ENCODE results near the gene ST6GALNAC4. TPM values are rescaled to one million over a fixed set of nuclear protein-coding genes. Genes with fewer than 3 reads are reported as not detected.

Gene ST6GALNAC4
- total RNA-seq, 1 donor: 33.7 TPM

GRCh38 chr9:127960410-127961154, 43.7 kb upstream of the ST6GALNAC4 start:
- H3K27ac ChIP-seq (ENCODE audit: low read depth, low read length): no peak overlapping the region
- no peaks in the 10 kb centered on the region for H3K27me3 ChIP-seq (ENCODE audit: insufficient read depth, low read length)
- H3K9me3 ChIP-seq (ENCODE audit: low read depth, low read length): no peaks in the 10 kb centered on the region
- no peak for TF ChIP-seq CTCF (IDR thresholded peaks at IDR 0.05; ENCODE audit: extremely low read depth, low read depth, low read length)
- no peak for DNase-seq (ENCODE audit: insufficient read length, low spot score, missing footprints)
- peaks cover 30% of the 10 kb centered on the region for H4K20me1 ChIP-seq (ENCODE audit: insufficient read depth, low read length)
- H2AFZ ChIP-seq (ENCODE audit: low read length): no peak overlapping the region
- H3K4me3 ChIP-seq (ENCODE audit: insufficient read depth, low read length): no peak overlapping the region
- no peak overlapping the region for H3K4me2 ChIP-seq (ENCODE audit: insufficient read depth, low read length)
- H3K4me1 ChIP-seq (ENCODE audit: insufficient read depth, low read length): peaks cover 5% of the 10 kb centered on the region
- H3K79me2 ChIP-seq (ENCODE audit: insufficient read depth, low read length): peaks cover 90% of the 10 kb centered on the region
- no peaks in the 10 kb centered on the region for H3K36me3 ChIP-seq (ENCODE audit: insufficient read depth, low read length)

- H3K27me3 ChIP-seq (ENCODE audit: insufficient read depth, low read length): no peaks in the 10 kb centered on the region
- no peaks in the 10 kb centered on the region for H3K4me1 ChIP-seq (ENCODE audit: insufficient read depth, low read length)
- DNase-seq (ENCODE audit: insufficient read length, low spot score, missing footprints): no peak
- peaks cover 92% of the 10 kb centered on the region for H3K79me2 ChIP-seq (ENCODE audit: insufficient read depth, low read length)
- no peaks in the 10 kb centered on the region for H3K36me3 ChIP-seq (ENCODE audit: insufficient read depth, low read length)
- no peak overlapping the region for H2AFZ ChIP-seq (ENCODE audit: low read length)
- no peak overlapping the region for H3K4me2 ChIP-seq (ENCODE audit: insufficient read depth, low read length)
- H3K9me3 ChIP-seq (ENCODE audit: low read depth, low read length): no peaks in the 10 kb centered on the region
- H3K4me3 ChIP-seq (ENCODE audit: insufficient read depth, low read length): no peak overlapping the region
- no peak for TF ChIP-seq CTCF (IDR thresholded peaks at IDR 0.05; ENCODE audit: extremely low read depth, low read depth, low read length)
- H4K20me1 ChIP-seq (ENCODE audit: insufficient read depth, low read length): peaks cover 37% of the 10 kb centered on the region
- no peak overlapping the region for H3K27ac ChIP-seq (ENCODE audit: low read depth, low read length)
Observed at GRCh38 chr9:127959841-127960409, 43.1 kb upstream of the ST6GALNAC4 start.

- no peak for DNase-seq (ENCODE audit: insufficient read length, low spot score, missing footprints)
- no peaks in the 10 kb centered on the region for H3K9me3 ChIP-seq (ENCODE audit: low read depth, low read length)
- H3K4me1 ChIP-seq (ENCODE audit: insufficient read depth, low read length): no peaks in the 10 kb centered on the region
- no peak overlapping the region for H3K4me2 ChIP-seq (ENCODE audit: insufficient read depth, low read length)
- H3K4me3 ChIP-seq (ENCODE audit: insufficient read depth, low read length): no peak overlapping the region
- H3K27ac ChIP-seq (ENCODE audit: low read depth, low read length): no peak overlapping the region
- H2AFZ ChIP-seq (ENCODE audit: low read length): no peak overlapping the region
- H4K20me1 ChIP-seq (ENCODE audit: insufficient read depth, low read length): peaks cover 40% of the 10 kb centered on the region
- no peak for TF ChIP-seq CTCF (IDR thresholded peaks at IDR 0.05; ENCODE audit: extremely low read depth, low read depth, low read length)
- H3K36me3 ChIP-seq (ENCODE audit: insufficient read depth, low read length): no peaks in the 10 kb centered on the region
- H3K27me3 ChIP-seq (ENCODE audit: insufficient read depth, low read length): no peaks in the 10 kb centered on the region
- peaks cover 94% of the 10 kb centered on the region for H3K79me2 ChIP-seq (ENCODE audit: insufficient read depth, low read length)
Observed at GRCh38 chr9:127959398-127959797, 42.6 kb upstream of the ST6GALNAC4 start.

- Histone ChIP-seq H3K4me1 (ENCODE audit: insufficient read depth, low read length) (no peaks in the 10 kb centered on the region), H3K27ac (ENCODE audit: low read depth, low read length) (no peak overlapping the region), H3K27me3 (ENCODE audit: insufficient read depth, low read length) (no peaks in the 10 kb centered on the region), H4K20me1 (ENCODE audit: insufficient read depth, low read length) (peaks cover 47% of the 10 kb centered on the region), H3K36me3 (ENCODE audit: insufficient read depth, low read length) (no peaks in the 10 kb centered on the region), H3K4me2 (ENCODE audit: insufficient read depth, low read length) (no peak overlapping the region), H3K9me3 (ENCODE audit: low read depth, low read length) (no peaks in the 10 kb centered on the region), H2AFZ (ENCODE audit: low read length) (no peak overlapping the region), H3K79me2 (ENCODE audit: insufficient read depth, low read length) (peaks cover 94% of the 10 kb centered on the region), H3K4me3 (ENCODE audit: insufficient read depth, low read length) (no peak overlapping the region)
- no peak for TF ChIP-seq CTCF (IDR thresholded peaks at IDR 0.05; ENCODE audit: extremely low read depth, low read depth, low read length)
- no peak for DNase-seq (ENCODE audit: insufficient read length, low spot score, missing footprints)
Observed at GRCh38 chr9:127958728-127959127, 41.9 kb upstream of the ST6GALNAC4 start.
